Keratinocyte (primary cell): ENCODE results near the gene RAB3GAP2. TPM values are rescaled to one million over a fixed set of nuclear protein-coding genes. Genes with fewer than 3 reads are reported as not detected.

ENCODE experiments used
- DNase-seq: peaks from one replicate; pipeline ENCODE4 v3.0.0-alpha.2; 2011; ENCODE audit warnings: low read depth, missing footprints, low spot score
- FAIRE-seq: peaks from 2 replicates; lab custom pipeline; 2011; peaks lifted over from hg19 to GRCh38; lab: Jason Lieb, UNC
- H2AFZ ChIP-seq: 2 replicates; pipeline ENCODE4 v1.6.0; 2012; ENCODE audit warnings: low read length, control low read depth, inconsistent platforms; ENCODE audit not compliant: control insufficient read depth
- H3K27ac ChIP-seq: 2 replicates; pipeline ENCODE4 v1.5.1; 2011; ENCODE audit warnings: low read length; ENCODE audit not compliant: control insufficient read depth, insufficient read depth
- H3K27me3 ChIP-seq: 3 replicates; pipeline ENCODE4 v1.6.0; 2011; ENCODE audit warnings: low read length; ENCODE audit not compliant: control insufficient read depth, insufficient read depth; ENCODE audit errors: extremely low read depth
- H3K36me3 ChIP-seq, 2 experiments: 2 replicates in 1 of 2; 3 replicates in 1 of 2; pipeline ENCODE4 v1.5.1; 2011; ENCODE audit warnings: low read length in 2 of 2, mild to moderate bottlenecking in 1 of 2; ENCODE audit not compliant: control insufficient read depth in 2 of 2, insufficient read depth in 2 of 2; ENCODE audit errors: extremely low read depth in 1 of 2
- H3K4me1 ChIP-seq: 3 replicates; pipeline ENCODE4 v1.5.1; 2011; ENCODE audit warnings: low read length; ENCODE audit not compliant: control insufficient read depth, insufficient read depth; ENCODE audit errors: extremely low read depth
- H3K4me2 ChIP-seq: 3 replicates; pipeline ENCODE4 v1.6.0; 2011; ENCODE audit warnings: low read depth, low read length; ENCODE audit not compliant: control insufficient read depth, insufficient read depth; ENCODE audit errors: extremely low read depth
- H3K4me3 ChIP-seq, 3 experiments: fragments of 200-600 bp in 1 of 3; sonication (generic) in 1 of 3; 2 replicates in 2 of 3; 3 replicates in 1 of 3; pipeline ENCODE4 v1.5.1; 2011 to 2016; ENCODE audit warnings: low read length in 3 of 3, mild to moderate bottlenecking in 3 of 3, control low read depth in 2 of 3, inconsistent platforms in 1 of 3, low read depth in 1 of 3, mixed read lengths in 1 of 3, mixed run types in 1 of 3, moderate library complexity in 1 of 3; ENCODE audit not compliant: control insufficient read depth in 2 of 3, insufficient read depth in 2 of 3; ENCODE audit errors: extremely low read depth in 1 of 3
- H3K79me2 ChIP-seq: 2 replicates; pipeline ENCODE4 v1.6.0; 2012; ENCODE audit warnings: low read length; ENCODE audit not compliant: control insufficient read depth, insufficient read depth
- H3K9ac ChIP-seq: 3 replicates; pipeline ENCODE4 v1.6.0; 2011; ENCODE audit warnings: low read length; ENCODE audit not compliant: control insufficient read depth, insufficient read depth; ENCODE audit errors: extremely low read depth
- H3K9me1 ChIP-seq: 3 replicates; pipeline ENCODE4 v1.6.0; 2011; ENCODE audit warnings: low read length; ENCODE audit not compliant: control insufficient read depth, insufficient read depth; ENCODE audit errors: extremely low read depth
- H3K9me3 ChIP-seq: 2 replicates; pipeline ENCODE4 v1.5.1; 2012; ENCODE audit warnings: low read depth, low read length; ENCODE audit not compliant: control insufficient read depth
- H4K20me1 ChIP-seq: 3 replicates; pipeline ENCODE4 v1.6.0; 2011; ENCODE audit warnings: low read length; ENCODE audit not compliant: control insufficient read depth, insufficient read depth; ENCODE audit errors: extremely low read depth
- EZH2 ChIP-seq: IDR thresholded peaks from one replicate; pipeline ENCODE4 v1.6.1; 2012; ENCODE audit warnings: inconsistent platforms, mild to moderate bottlenecking, low read length, moderate library complexity
- dilution Hi-C: fragments of 300-500 bp; cut with MboI; formaldehyde crosslinking; loops from one replicate; pipeline ENCODE4 v1.7.0; 2020; ENCODE audit warnings: low sequenced_read_pairs; ENCODE audit not compliant: extremely low pct_ligation_motif_present
- polyA plus RNA-seq, 5 experiments: library from polyadenylated mRNA; depleted of rRNA in 3 of 5; stranded (reverse) in 3 of 5; stranded (forward) in 1 of 5; unstranded in 1 of 5; fragments of >200 nt; gene quantifications; 1 replicate in 1 of 5; 2 replicates in 3 of 5; 3 replicates in 1 of 5; pipeline versions ENCODE4 v1.2.1 to v1.2.3, GENCODE V29; 2011 to 2012; ENCODE audit warnings: missing spikeins in 2 of 5, low read depth in 1 of 5, low replicate concordance in 1 of 5
- TF ChIP-seq, protein P1 (sequence below), 3 experiments: IDR thresholded peaks in 1 of 3; conservative IDR thresholded peaks in 1 of 3; optimal IDR thresholded peaks in 1 of 3; 2 replicates in 2 of 3; 3 replicates in 1 of 3; pipeline versions ENCODE3 to v1.5.1; 2011; ENCODE audit warnings: low read length in 3 of 3, mild to moderate bottlenecking in 3 of 3, moderate library complexity in 2 of 3, control low read depth in 1 of 3, inconsistent platforms in 1 of 3; ENCODE audit not compliant: insufficient read depth in 2 of 3; ENCODE audit errors: extremely low read depth in 1 of 3

RAB3GAP2 gene
- polyA plus RNA-seq, 1 donor (not counting 4 experiments of a cell fraction or from before 2014, with no cell fraction given): 44.4 TPM

- H4K20me1 ChIP-seq: no peaks in the 10 kb centered on the region
- H3K4me2 ChIP-seq: no peak overlapping the region
- H3K27me3 ChIP-seq: no peaks in the 10 kb centered on the region
- dilution Hi-C loops: no loop called here
- H3K9me1 ChIP-seq: no peaks in the 10 kb centered on the region
- no peaks in the 10 kb centered on the region for H3K79me2 ChIP-seq
- TF ChIP-seq, protein P1, sequence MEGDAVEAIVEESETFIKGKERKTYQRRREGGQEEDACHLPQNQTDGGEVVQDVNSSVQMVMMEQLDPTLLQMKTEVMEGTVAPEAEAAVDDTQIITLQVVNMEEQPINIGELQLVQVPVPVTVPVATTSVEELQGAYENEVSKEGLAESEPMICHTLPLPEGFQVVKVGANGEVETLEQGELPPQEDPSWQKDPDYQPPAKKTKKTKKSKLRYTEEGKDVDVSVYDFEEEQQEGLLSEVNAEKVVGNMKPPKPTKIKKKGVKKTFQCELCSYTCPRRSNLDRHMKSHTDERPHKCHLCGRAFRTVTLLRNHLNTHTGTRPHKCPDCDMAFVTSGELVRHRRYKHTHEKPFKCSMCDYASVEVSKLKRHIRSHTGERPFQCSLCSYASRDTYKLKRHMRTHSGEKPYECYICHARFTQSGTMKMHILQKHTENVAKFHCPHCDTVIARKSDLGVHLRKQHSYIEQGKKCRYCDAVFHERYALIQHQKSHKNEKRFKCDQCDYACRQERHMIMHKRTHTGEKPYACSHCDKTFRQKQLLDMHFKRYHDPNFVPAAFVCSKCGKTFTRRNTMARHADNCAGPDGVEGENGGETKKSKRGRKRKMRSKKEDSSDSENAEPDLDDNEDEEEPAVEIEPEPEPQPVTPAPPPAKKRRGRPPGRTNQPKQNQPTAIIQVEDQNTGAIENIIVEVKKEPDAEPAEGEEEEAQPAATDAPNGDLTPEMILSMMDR (optimal IDR thresholded peaks at IDR 0.05 in 1 of 3, IDR thresholded peaks at IDR 0.05 in 1 of 3, conservative IDR thresholded peaks at IDR 0.05 in 1 of 3; ENCODE audit: extremely low read depth in 1 of 3, insufficient read depth in 2 of 3, low read length in 3 of 3): no peak
- TF ChIP-seq EZH2: no peak
- H3K4me3 ChIP-seq: no peak overlapping the region
- H3K4me1 ChIP-seq: peaks cover 5% of the 10 kb centered on the region
- no peaks in the 10 kb centered on the region for H3K36me3 ChIP-seq
- DNase-seq: no peak
- no peak overlapping the region for H2AFZ ChIP-seq
- no peak for FAIRE-seq
- no peak overlapping the region for H3K27ac ChIP-seq
- no peak overlapping the region for H3K9ac ChIP-seq
- H3K9me3 ChIP-seq: no peaks in the 10 kb centered on the region
These were observed 27.1 kb upstream of the RAB3GAP2 start for GRCh38 chr1:220299337-220299736.

GRCh38 chr1:220298470-220299205 lies 26.4 kb upstream of the RAB3GAP2 start:
- FAIRE-seq: no peak
- TF ChIP-seq, protein P1 (optimal IDR thresholded peaks at IDR 0.05 in 1 of 3, IDR thresholded peaks at IDR 0.05 in 1 of 3, conservative IDR thresholded peaks at IDR 0.05 in 1 of 3; ENCODE audit: extremely low read depth in 1 of 3, insufficient read depth in 2 of 3, low read length in 3 of 3): no peak
- no peak for TF ChIP-seq EZH2
- Histone ChIP-seq H3K27ac (no peak overlapping the region), H3K9ac (no peak overlapping the region), H3K9me1 (no peaks in the 10 kb centered on the region), H4K20me1 (no peaks in the 10 kb centered on the region), H3K79me2 (no peaks in the 10 kb centered on the region), H3K36me3 (no peaks in the 10 kb centered on the region), H3K27me3 (no peaks in the 10 kb centered on the region), H3K4me2 (no peak overlapping the region), H3K4me3 (no peak overlapping the region), H2AFZ (no peak overlapping the region), H3K4me1 (peaks cover 5% of the 10 kb centered on the region), H3K9me3 (no peaks in the 10 kb centered on the region)
- dilution Hi-C loops: no loop called here
- no peak for DNase-seq
